KMS-11 (cell line): ENCODE data around the gene SERPING1.
"Not testable (repeated sequence)": the region's sequence is repeated elsewhere in the genome, so short reads cannot be mapped to it uniquely, and the experiment has no call there.

Experiments used
- H2AFZ ChIP-seq: fragments of 200-600 bp; sonication (generic); 2 replicates; pipeline ENCODE4 v1.6.1; 2016; ENCODE audit warnings: antibody characterized with exemption, mixed run types, low read depth
- H3K27ac ChIP-seq: fragments of 200-600 bp; sonication (generic); 2 replicates; pipeline ENCODE4 v1.6.1; 2016; ENCODE audit warnings: mild to moderate bottlenecking, mixed run types
- H3K27me3 ChIP-seq: fragments of 200-600 bp; sonication (generic); 2 replicates; pipeline ENCODE4 v1.6.1; 2017; ENCODE audit warnings: mild to moderate bottlenecking, low read depth, mixed run types, moderate library complexity; ENCODE audit not compliant: insufficient read depth
- H3K36me3 ChIP-seq: fragments of 200-600 bp; sonication (generic); 2 replicates; pipeline ENCODE4 v1.6.1; 2017; ENCODE audit warnings: mild to moderate bottlenecking, mixed run types; ENCODE audit not compliant: insufficient read depth
- H3K4me1 ChIP-seq: fragments of 200-600 bp; sonication (generic); 2 replicates; pipeline ENCODE4 v1.6.1; 2016; ENCODE audit warnings: mild to moderate bottlenecking, low read depth, mixed run types; ENCODE audit not compliant: poor library complexity, severe bottlenecking
- H3K4me2 ChIP-seq: fragments of 200-600 bp; sonication (generic); 2 replicates; pipeline ENCODE4 v1.7.0; 2016; ENCODE audit warnings: mild to moderate bottlenecking, mixed run types
- H3K4me3 ChIP-seq: fragments of 200-600 bp; sonication (generic); IDR thresholded peaks from 2 replicates; pipeline ENCODE4 v1.6.1; 2017; ENCODE audit warnings: low read depth, low read length, mixed read lengths; ENCODE audit not compliant: insufficient read depth
- H3K79me2 ChIP-seq: fragments of 200-600 bp; sonication (generic); 2 replicates; pipeline ENCODE4 v1.6.1; 2016; ENCODE audit warnings: low read depth, mixed run types; ENCODE audit not compliant: insufficient read depth
- H3K9ac ChIP-seq: fragments of 200-600 bp; sonication (generic); 2 replicates; pipeline ENCODE4 v1.6.1; 2016; ENCODE audit warnings: mild to moderate bottlenecking, mixed run types
- H4K20me1 ChIP-seq: fragments of 200-600 bp; sonication (generic); 2 replicates; pipeline ENCODE4 v1.6.1; 2016; ENCODE audit warnings: mild to moderate bottlenecking, mixed run types; ENCODE audit not compliant: insufficient read depth
- CTCF ChIP-seq: fragments of 200-600 bp; sonication (generic); conservative IDR thresholded peaks from 2 replicates; pipeline ENCODE4 v1.6.1; 2017; ENCODE audit warnings: low read depth, mild to moderate bottlenecking, antibody characterized with exemption, low read length, moderate library complexity, mixed read lengths

SERPING1 gene

GRCh38 chr11:57651408-57651807 lies 53.9 kb downstream of the SERPING1 start:
- Histone ChIP-seq H4K20me1 (no peaks in the 10 kb centered on the region), H3K27me3 (peaks cover 22% of the 10 kb centered on the region), H3K9ac (no peak overlapping the region), H3K36me3 (no peaks in the 10 kb centered on the region), H3K4me3 (no peak overlapping the region), H3K79me2 (no peaks in the 10 kb centered on the region), H3K4me1 (peaks cover 3% of the 10 kb centered on the region), H2AFZ (no peak overlapping the region), H3K4me2 (no peak overlapping the region), H3K27ac (no peak overlapping the region)
- no peak for TF ChIP-seq CTCF

DNA sequence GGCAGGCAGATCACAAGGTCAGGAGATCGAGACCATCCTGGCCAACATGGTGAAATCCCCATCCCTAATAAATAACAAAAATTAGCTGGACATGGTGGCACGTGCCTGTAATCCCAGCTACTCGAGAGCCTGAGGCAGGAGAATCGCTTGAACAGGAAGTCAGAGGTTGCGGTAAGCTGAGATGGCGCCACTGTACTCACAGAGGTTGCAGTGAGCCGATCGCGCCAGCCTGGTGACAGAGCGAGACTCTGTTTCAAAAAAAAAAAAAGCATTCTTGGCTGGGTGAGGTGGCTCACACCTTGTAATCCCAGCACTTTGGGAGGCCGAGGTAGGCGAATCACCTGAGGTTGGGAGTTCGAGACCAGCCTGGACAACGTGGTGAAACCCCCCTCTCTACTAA lies 54.7 kb downstream of the SERPING1 start:
- H3K36me3 ChIP-seq, H3K9ac ChIP-seq, H4K20me1 ChIP-seq, H3K4me2 ChIP-seq, H3K79me2 ChIP-seq, H3K4me3 ChIP-seq, H3K4me1 ChIP-seq, H2AFZ ChIP-seq, H3K27ac ChIP-seq: not testable (repeated sequence)
- peaks cover 20% of the 10 kb centered on the region for H3K27me3 ChIP-seq

GRCh38 chr11:57652662-57653061 lies 55.2 kb downstream of the SERPING1 start:
- peaks cover 10% of the 10 kb centered on the region for H3K4me1 ChIP-seq
- no peak overlapping the region for H3K4me2 ChIP-seq
- no peak overlapping the region for H3K4me3 ChIP-seq
- H2AFZ ChIP-seq, result no peak overlapping the region
- H3K9ac ChIP-seq, result no peak overlapping the region
- no peaks in the 10 kb centered on the region for H3K36me3 ChIP-seq
- no peak overlapping the region for H3K27ac ChIP-seq
- peaks cover 16% of the 10 kb centered on the region for H3K27me3 ChIP-seq
- TF ChIP-seq CTCF, result no peak
- H4K20me1 ChIP-seq, result no peaks in the 10 kb centered on the region
- peaks cover 1% of the 10 kb centered on the region for H3K79me2 ChIP-seq

DNA sequence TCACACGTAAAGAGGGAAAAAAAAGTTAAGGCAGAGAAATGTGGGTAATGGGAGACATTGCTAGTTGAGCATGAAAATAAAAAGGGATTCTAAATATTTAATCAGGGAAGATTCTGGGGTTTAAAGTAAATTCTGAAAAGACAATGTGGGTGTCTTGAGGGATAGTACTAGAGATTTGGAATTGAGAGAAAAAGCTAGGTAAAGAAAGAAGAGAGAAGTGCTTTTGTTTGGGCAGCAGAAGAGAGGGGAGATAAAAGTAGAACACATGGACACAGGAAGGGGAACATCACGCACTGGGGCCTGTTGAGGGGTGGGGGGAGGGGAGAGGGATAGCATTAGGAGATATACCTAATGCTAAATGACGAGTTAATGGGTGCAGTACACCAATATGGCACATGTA lies 55.7 kb downstream of the SERPING1 start:
- Histone ChIP-seq H3K4me1 (peaks cover 11% of the 10 kb centered on the region), H3K36me3 (no peaks in the 10 kb centered on the region), H2AFZ (no peak overlapping the region), H3K79me2 (peaks cover 6% of the 10 kb centered on the region), H3K27me3 (peaks cover 11% of the 10 kb centered on the region), H3K4me2 (no peak overlapping the region), H3K9ac (no peak overlapping the region), H4K20me1 (no peaks in the 10 kb centered on the region), H3K27ac (no peak overlapping the region), H3K4me3 (no peak overlapping the region)
- no peak for TF ChIP-seq CTCF

- Histone ChIP-seq H3K4me3 (no peak overlapping the region), H3K4me1 (peaks cover 16% of the 10 kb centered on the region), H3K4me2 (peak overlapping the region; percentile 21; the same call in 1 of the 2 replicates), H4K20me1 (no peaks in the 10 kb centered on the region), H3K36me3 (no peaks in the 10 kb centered on the region; the same call in 1 of the 2 replicates), H3K27me3 (no peaks in the 10 kb centered on the region), H2AFZ (peak overlapping the region; percentile 66), H3K79me2 (peaks cover 20% of the 10 kb centered on the region), H3K27ac (no peak overlapping the region), H3K9ac (peak overlapping the region; percentile 69)
- TF ChIP-seq CTCF, result no peak
Measured at GRCh38 chr11:57656885-57657193, 59.4 kb downstream of the SERPING1 start.
